Measurements from ENCODE around the gene MYBPC1. TPM values are rescaled to one million over a fixed set of nuclear protein-coding genes. Genes with fewer than 3 reads are reported as not detected.

MYBPC1 gene
- total RNA-seq, 1 experiment from 2014 or later: not detected

- peaks cover 11 to 18% of the 10 kb centered on the region in 2 experiments for H3K4me1 Mint-ChIP-seq
Measured at GRCh38 chr12:101551362-101552114, 43.2 kb upstream of the MYBPC1 start.

More at GRCh38 chr12:101551362-101552114, 43.2 kb upstream of the MYBPC1 start:
- no peak for TF ChIP-seq CTCF (conservative IDR thresholded peaks at IDR 0.05)
- no peak overlapping the region for H4K5ac ChIP-seq (ENCODE audit: insufficient read length, low read depth, low read length)
- H2BK15ac ChIP-seq (ENCODE audit: low read depth, low read length): no peak overlapping the region
- H2AFZ ChIP-seq (ENCODE audit: low read length): no peak overlapping the region
- no peak overlapping the region for H3K4me2 ChIP-seq (ENCODE audit: insufficient read depth, insufficient read length, low read length)
- no peak overlapping the region for H3K14ac ChIP-seq (ENCODE audit: insufficient read depth, low read length)
- no peak overlapping the region for H2BK120ac ChIP-seq (ENCODE audit: low read depth, low read length, poor library complexity, severe bottlenecking)
- H3K56ac ChIP-seq (ENCODE audit: insufficient read length, low read depth, low read length): no peak overlapping the region
- DNase-seq: no peak
- no peak overlapping the region for H3K27ac ChIP-seq (ENCODE audit: insufficient read length, low read depth, low read length)
- H3K27me3 Mint-ChIP-seq (ENCODE audit: low read depth): no peaks in the 10 kb centered on the region; the same call in 1 of the 2 replicates
- no peak overlapping the region for H3K4ac ChIP-seq (ENCODE audit: low read depth, low read length)
- H3K23ac ChIP-seq (ENCODE audit: insufficient read length, low read depth, low read length): no peak overlapping the region
- no peaks in the 10 kb centered on the region for H3K79me2 ChIP-seq (ENCODE audit: insufficient read depth, low read length)
- H3K4me3 Mint-ChIP-seq: no peak overlapping the region
- H3K79me1 ChIP-seq (ENCODE audit: insufficient read depth, low read depth, low read length, poor library complexity, severe bottlenecking): no peaks in the 10 kb centered on the region
- no peak overlapping the region for H2BK12ac ChIP-seq (ENCODE audit: insufficient read length, low read depth, low read length)
- peaks cover 3 to 19% (median 13%) of the 10 kb centered on the region in 3 experiments; a peak in 6 of 7 replicates for H3K36me3 Mint-ChIP-seq (ENCODE audit: insufficient read depth in 1 of 3, low read depth in 3 of 3)
- WGBS (ENCODE audit: extremely low coverage, insufficient read length, low lambda C conversion rate): no CpG with 5 or more reads among the region's 6 CpGs
- no peaks in the 10 kb centered on the region for H3K4me1 ChIP-seq (ENCODE audit: insufficient read depth, low read length)
- no peak overlapping the region for H2BK20ac ChIP-seq (ENCODE audit: low read depth, low read length, poor library complexity, severe bottlenecking)
- H3K18ac ChIP-seq (ENCODE audit: insufficient read length, low read depth, low read length): no peak overlapping the region
- no peak overlapping the region for H3K9ac ChIP-seq (ENCODE audit: extremely low read depth, insufficient read length, low read length)
- H3K27me3 ChIP-seq (ENCODE audit: insufficient read depth, low read length): no peaks in the 10 kb centered on the region
- no peak overlapping the region for H2AK5ac ChIP-seq (ENCODE audit: insufficient read length, low read length)
- peak overlapping the region in 1 of 3 experiments; percentile 9; a peak in 2 of 7 replicates for H3K27ac Mint-ChIP-seq
- peaks cover 24 to 27% of the 10 kb centered on the region in 2 experiments for H3K9me3 Mint-ChIP-seq
- no peak overlapping the region for H3T11ph ChIP-seq (ENCODE audit: low read length)
- no peak overlapping the region for H4K8ac ChIP-seq (replicated peaks; ENCODE audit: insufficient read length, low read depth, low read length)
- H3K9me3 ChIP-seq (ENCODE audit: control insufficient read depth, low read depth, low read length): no peaks in the 10 kb centered on the region
- no peaks in the 10 kb centered on the region for H3K23me2 ChIP-seq (ENCODE audit: insufficient read length, low read depth, low read length, poor library complexity, severe bottlenecking)
- no peaks in the 10 kb centered on the region for H4K20me1 ChIP-seq (ENCODE audit: control insufficient read depth, insufficient read depth, insufficient read length)
- H2BK5ac ChIP-seq (ENCODE audit: insufficient read length, low read length): no peak overlapping the region
- H4K91ac ChIP-seq (ENCODE audit: insufficient read length, low read depth, low read length): no peak overlapping the region
